Activated naive CD8-positive, alpha-beta T cell (primary cell): ENCODE results near the gene SCNN1A.

Source experiments
- H3K27ac Mint-ChIP-seq: one replicate; pipeline ENCODE4 v1.8.0; 2021; ENCODE audit warnings: mixed read lengths
- H3K27me3 Mint-ChIP-seq: one replicate; pipeline ENCODE4 v1.8.0; 2021; ENCODE audit warnings: mixed read lengths
- H3K36me3 Mint-ChIP-seq: one replicate; pipeline ENCODE4 v1.8.0; 2021; ENCODE audit warnings: mixed read lengths
- H3K4me1 Mint-ChIP-seq: one replicate; pipeline ENCODE4 v1.8.0; 2021; ENCODE audit warnings: low read depth, mixed read lengths
- H3K4me3 Mint-ChIP-seq: one replicate; pipeline ENCODE4 v1.8.0; 2021; ENCODE audit warnings: mild to moderate bottlenecking, mixed read lengths
- H3K9me3 Mint-ChIP-seq: one replicate; pipeline ENCODE4 v1.8.0; 2021; ENCODE audit warnings: low read depth, mixed read lengths

The SCNN1A gene

DNA sequence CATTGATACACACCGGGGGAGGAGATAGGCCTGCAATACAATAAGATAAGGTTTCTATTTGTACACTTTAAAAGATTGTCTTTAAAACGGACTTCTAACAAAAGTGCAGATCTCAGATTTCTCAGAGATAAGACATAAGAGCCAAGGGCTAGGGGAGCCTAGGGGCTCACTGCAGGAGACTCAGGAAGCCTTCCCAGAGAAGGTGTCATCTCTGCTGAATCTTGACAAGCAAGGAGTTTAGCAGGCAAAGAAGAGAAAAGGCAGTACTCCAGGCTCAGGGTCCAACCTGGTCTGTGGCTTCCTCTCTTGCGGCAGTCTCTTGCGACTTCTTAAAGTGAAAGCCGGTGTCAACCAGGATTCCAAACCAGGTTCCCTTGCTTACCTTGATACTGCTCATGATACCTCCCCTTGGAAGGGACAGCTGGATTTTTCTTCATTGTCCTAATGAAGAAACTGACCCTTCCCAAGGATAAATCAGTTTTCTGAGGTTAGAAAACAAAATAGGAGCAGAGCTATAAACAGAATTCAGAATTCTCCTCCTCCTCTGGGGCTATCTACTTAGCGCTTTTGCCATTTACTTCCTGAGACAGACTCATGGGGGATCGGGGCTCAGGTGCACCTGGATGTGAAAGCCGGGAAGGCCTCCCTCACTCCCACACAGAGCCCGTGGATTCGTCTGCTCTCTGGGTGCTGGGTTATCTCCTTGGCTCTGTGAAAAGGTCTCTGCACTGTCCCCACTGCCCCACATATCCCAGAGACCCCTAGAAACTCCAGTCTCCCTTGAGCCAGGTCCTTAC, 1.7 kb upstream of the SCNN1A start:
- no peaks in the 10 kb centered on the region for H3K27me3 Mint-ChIP-seq
- H3K4me3 Mint-ChIP-seq = peak overlapping the region; percentile 75
- H3K9me3 Mint-ChIP-seq = no peaks in the 10 kb centered on the region
- H3K27ac Mint-ChIP-seq = peak overlapping the region; percentile 61
- H3K4me1 Mint-ChIP-seq = peaks cover 41% of the 10 kb centered on the region
- H3K36me3 Mint-ChIP-seq = no peaks in the 10 kb centered on the region

DNA sequence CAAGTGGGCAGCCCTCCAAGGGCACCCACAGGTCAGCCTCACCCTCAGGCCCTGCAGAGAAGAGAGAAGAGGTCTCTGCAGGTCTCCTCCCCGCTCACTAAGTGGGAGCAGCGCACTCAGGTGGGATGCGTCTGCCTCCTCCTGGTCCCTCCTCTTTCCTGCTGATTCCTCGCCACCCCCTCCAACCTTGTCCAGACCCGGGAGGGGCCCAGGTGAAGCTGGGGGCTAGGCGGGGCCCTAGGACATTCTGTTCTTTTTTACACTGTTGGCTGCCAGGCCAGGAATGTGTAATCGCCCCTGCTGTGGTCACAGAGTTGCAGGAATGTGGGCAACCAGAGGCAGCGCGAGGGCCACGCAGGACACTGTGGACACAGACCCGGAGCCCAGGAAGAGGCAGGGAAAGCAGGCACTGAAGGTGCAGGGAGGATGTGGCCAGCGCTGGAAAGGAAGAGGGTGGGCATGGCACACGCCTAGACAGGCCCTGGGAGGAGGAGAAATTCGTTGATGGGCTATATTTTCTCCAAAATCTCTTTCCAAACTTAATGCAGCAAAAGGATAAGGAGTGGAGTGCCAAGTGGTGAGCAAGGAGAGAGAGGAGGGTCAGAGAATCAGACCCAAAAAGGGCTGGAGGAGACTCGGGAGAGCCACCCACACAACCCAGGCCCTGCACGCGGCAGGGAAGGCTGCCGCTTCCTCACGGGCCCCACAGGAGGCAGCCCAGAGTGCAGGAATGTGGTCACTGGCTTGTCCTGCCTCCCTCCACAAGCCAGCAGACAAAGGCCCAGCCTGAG, 911 bp upstream of the SCNN1A start:
- Mint-ChIP-seq H3K27ac (peak overlapping the region; percentile 61), H3K36me3 (no peaks in the 10 kb centered on the region), H3K9me3 (no peaks in the 10 kb centered on the region), H3K27me3 (no peaks in the 10 kb centered on the region), H3K4me3 (peak overlapping the region; percentile 75), H3K4me1 (peaks cover 39% of the 10 kb centered on the region)

DNA sequence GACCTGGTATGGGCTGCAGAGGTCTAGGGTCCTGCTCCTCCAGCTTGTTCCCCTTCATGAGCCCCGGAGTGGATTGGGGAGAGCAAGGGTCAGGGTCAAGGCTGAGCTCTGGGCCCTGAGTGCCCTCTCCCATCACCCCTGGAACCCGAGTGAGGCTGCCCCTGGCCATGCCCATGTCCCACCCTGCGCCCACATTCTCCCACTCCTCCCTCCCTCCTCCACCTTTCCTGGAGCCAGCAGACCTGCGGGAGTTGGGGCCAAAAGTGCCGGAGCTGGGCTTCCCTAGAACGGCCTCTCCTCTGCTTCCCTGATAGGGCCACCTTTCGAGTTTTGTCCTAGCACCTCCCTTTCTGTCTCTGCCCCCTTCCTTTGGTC, 590 bp downstream of the SCNN1A start:
- Mint-ChIP-seq H3K36me3 (no peaks in the 10 kb centered on the region), H3K9me3 (no peaks in the 10 kb centered on the region), H3K4me1 (peaks cover 39% of the 10 kb centered on the region), H3K27me3 (no peaks in the 10 kb centered on the region), H3K27ac (no peak overlapping the region), H3K4me3 (no peak overlapping the region)

DNA sequence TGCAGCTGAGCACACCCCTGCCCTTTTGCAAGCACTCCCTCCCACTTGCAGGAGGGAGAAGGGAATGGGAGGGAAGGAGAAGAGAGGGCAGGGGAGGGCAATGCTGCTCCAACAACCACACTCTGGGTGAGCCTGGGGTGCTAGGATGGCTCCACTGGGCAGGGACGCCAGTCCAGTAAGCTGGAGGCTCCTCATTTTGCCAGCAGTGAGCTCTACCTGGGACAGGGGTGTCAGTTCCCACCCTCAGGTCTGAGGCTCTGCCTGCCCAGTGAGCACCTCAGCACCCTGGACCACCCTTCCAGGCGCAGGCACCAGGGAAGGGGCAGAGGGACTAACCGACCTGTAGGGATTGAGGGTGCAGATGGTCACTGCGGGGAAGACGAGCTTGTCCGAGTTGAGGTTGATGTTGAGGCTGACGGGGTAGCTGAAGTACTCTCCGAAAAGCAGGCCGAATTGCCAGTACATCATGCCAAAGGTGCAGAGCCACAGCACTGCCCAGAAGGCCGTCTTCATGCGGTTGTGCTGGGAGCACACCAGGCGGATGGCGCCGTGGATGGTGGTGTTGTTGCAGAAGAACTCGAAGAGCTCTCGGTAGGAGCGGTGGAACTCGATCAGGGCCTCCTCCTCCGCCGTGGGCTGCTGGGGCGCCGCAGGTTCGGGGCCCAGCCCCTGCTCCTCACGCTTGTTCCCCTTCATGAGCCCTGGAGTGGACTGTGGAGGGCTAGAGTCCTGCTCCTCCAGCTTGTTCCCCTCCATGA, 1.2 kb downstream of the SCNN1A start:
- Mint-ChIP-seq H3K4me3 (no peak overlapping the region), H3K9me3 (no peaks in the 10 kb centered on the region), H3K27me3 (no peaks in the 10 kb centered on the region), H3K4me1 (peaks cover 39% of the 10 kb centered on the region), H3K36me3 (no peaks in the 10 kb centered on the region), H3K27ac (no peak overlapping the region)

DNA sequence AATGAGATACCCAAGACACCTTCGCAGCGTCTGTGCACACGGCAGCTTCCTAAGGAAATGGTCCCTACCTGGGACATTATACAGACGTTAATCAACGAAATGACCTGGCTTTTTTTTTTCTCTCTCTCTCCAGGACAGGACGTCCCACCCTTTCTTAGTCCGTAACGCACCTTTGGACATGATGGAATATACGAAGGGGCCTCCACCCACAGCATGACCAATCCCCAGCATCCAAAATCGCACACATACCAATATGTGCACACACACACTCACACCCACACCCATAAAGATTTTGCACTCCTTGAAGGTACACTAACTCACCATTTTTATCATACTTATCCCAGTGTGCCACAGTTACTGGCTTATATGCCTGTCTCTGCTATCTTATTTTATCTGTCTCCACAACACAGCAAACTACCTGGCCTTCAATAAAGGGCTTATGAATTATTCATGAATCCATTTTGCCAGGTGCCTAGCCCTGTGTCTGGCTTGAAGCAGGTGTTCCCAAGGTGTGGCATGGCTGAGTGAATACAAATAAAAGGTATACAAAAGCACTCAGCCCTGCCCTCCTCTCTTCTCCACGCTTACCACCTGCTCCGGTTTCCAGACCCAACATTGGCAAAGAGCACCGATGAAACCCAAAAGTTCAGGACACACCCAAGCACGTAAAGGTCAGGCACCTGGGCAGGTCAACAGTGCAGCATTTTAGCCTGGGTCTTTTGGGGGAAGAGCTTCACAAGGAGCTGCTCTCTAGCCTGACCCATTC, 2.2 kb downstream of the SCNN1A start:
- no peaks in the 10 kb centered on the region for H3K36me3 Mint-ChIP-seq
- peaks cover 45% of the 10 kb centered on the region for H3K4me1 Mint-ChIP-seq
- no peak overlapping the region for H3K4me3 Mint-ChIP-seq

DNA sequence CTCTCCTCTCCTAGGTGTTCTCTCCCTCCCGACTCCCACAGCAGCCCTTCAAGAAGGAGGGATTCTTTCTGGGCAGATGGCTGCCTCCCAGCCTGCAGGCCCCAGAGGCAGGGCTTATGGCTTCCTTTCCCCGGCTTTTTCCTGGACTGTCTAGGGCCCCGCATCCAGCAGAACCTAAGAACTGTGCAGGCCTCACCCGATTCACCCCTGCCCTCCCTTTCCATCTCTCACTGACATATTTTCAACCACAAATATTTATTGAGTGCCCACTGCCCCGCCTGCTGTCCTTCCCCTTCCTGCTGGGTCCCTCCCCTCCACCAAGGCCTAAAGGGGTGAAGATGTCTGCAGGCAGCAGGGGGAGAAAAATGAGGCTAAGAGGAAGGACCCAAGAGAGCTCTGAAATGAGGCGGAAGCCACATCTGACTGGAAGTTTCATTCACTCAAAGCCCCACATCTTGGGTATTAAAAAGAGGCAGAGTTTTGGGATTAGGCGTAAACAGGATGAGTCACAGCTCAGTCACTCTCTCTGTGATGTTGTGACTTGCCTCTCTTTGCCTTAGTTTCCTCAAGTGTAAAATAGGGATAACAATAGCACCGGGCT, 2.9 kb downstream of the SCNN1A start:
- Mint-ChIP-seq H3K27me3 (no peaks in the 10 kb centered on the region), H3K4me1 (peaks cover 46% of the 10 kb centered on the region), H3K27ac (peak overlapping the region; percentile 84), H3K4me3 (no peak overlapping the region), H3K9me3 (no peaks in the 10 kb centered on the region), H3K36me3 (no peaks in the 10 kb centered on the region)

More for the DNA sequence above, 2.2 kb downstream of the SCNN1A start:
- Mint-ChIP-seq H3K27ac (peak overlapping the region; percentile 84), H3K27me3 (no peaks in the 10 kb centered on the region), H3K9me3 (no peaks in the 10 kb centered on the region)

DNA sequence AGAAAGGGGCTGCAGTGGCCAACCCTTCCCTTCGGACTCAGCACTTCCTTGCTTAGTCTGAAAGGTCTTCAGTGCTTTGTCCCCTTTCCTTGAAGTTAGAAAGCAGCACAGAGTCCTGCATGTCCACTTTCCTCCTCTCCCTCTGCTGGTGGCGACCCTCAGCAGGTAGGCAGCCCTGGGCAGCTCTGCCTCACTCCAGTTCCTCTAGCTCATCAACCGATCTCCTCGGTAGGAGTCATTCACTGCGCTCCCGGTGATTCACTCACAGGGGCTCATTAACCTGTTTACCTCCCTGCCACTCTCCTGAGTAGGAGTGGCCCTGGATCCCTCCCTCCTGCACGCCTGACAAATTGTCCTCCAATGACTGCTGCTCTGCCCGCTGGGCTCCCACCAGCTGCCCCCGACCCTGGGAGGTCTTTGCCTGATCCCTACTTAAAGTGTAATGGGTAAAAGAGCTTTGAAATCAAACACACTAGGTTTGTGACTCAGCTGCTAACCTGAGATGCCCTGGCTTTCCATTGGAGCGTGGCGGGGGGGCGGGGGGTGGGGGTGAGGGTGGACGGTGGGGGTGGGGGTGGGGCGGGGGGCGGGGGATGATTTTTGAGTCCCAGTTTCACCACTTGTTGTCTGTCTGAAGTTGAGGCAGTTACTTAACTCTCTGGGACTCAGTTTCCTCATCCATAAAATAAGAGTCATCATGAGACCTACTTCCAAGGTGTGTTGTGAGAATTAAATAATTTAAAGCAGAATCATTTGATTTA, 4.2 kb downstream of the SCNN1A start:
- H3K4me3 Mint-ChIP-seq = no peak overlapping the region
- H3K27me3 Mint-ChIP-seq = no peaks in the 10 kb centered on the region
- no peaks in the 10 kb centered on the region for H3K9me3 Mint-ChIP-seq
- no peaks in the 10 kb centered on the region for H3K36me3 Mint-ChIP-seq
- H3K4me1 Mint-ChIP-seq = peaks cover 39% of the 10 kb centered on the region
- H3K27ac Mint-ChIP-seq = no peak overlapping the region

DNA sequence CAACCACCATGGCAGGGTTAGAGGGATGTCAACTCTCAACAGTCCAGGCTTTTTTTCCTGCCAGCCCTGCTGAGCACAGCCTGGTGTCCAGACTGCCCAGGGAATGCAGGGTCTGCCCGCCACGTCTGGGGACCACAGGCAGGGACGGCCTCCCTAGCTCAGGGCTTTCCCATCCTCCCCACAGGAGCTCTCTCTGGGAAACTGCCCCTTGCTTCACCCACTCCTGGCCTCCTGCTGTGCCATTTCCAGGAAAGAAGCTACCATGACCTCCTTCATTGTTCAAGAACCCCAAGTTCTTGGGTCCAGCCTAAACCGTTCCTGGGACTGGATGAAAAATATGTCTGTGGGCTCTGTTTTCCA, 4.8 kb downstream of the SCNN1A start:
- no peaks in the 10 kb centered on the region for H3K27me3 Mint-ChIP-seq
- no peak overlapping the region for H3K4me3 Mint-ChIP-seq
- H3K4me1 Mint-ChIP-seq = peaks cover 34% of the 10 kb centered on the region
- no peak overlapping the region for H3K27ac Mint-ChIP-seq
- H3K36me3 Mint-ChIP-seq = no peaks in the 10 kb centered on the region
- H3K9me3 Mint-ChIP-seq = no peaks in the 10 kb centered on the region

DNA sequence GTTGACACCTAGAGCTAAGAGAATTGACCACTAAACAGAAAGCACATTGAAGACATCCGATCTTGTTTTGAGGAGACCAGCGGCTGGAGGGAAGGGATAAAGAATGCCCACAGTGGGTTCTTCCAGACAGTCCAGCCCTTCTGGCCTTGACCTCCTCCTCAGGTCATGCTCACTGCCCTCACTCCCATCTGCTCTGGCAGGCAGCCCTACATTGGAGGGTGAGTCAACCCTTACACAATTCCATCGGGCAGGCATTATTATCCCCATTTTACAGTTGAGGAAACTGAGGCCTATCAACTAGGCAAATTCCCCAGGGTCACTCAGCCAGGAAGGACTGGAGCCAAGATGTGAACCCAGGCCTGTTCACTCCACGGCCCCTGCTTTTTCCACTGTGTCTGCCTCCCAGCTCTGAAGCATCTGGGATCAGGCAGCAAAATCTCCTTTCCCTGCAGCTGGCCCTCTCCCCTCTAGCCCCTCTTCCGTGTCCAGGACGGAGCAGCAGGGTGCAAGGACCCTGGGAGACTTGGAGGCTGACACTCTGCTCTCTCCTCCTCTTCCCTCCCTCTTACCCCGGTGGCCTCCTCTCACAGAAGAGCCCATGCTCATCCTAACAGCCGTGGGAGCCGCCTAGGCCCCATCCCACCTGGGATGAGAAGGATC, 5.3 kb downstream of the SCNN1A start:
- H3K4me3 Mint-ChIP-seq = no peak overlapping the region
- peaks cover 34% of the 10 kb centered on the region for H3K4me1 Mint-ChIP-seq
- H3K27me3 Mint-ChIP-seq = no peaks in the 10 kb centered on the region
- H3K27ac Mint-ChIP-seq = no peak overlapping the region
- H3K9me3 Mint-ChIP-seq = no peaks in the 10 kb centered on the region
- H3K36me3 Mint-ChIP-seq = no peaks in the 10 kb centered on the region

DNA sequence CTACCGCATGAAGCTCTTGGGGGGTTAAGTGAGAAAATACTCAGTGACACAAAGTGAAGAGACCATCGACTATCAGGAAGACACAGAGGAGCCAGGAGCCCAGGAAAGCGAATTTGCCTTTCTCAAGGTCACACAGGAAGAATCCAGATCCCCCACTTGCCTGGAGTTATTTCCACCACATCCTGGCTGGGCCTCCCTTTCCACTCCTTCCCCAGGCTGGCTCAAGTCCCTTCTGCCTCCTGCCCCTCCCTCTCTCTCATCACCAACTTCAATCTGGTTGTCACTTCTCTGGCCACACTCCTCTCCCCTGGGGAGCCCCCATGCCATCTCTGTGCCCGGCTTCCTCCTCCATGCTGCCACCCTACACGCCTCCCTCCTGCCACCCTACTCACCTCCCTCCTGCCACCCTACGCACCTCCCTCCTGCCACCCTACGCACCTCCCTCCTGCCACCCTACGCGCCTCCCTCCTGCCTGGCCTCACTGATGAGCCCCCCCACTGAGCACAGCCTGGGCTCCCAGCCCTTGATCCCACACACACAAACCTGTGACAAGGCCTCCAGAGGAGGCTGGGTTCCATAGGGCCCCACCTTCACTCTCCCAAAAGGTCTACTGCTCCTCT, 6.3 kb downstream of the SCNN1A start:
- H3K27me3 Mint-ChIP-seq = no peaks in the 10 kb centered on the region
- H3K4me1 Mint-ChIP-seq = peaks cover 37% of the 10 kb centered on the region
- no peak overlapping the region for H3K4me3 Mint-ChIP-seq
- H3K9me3 Mint-ChIP-seq = no peaks in the 10 kb centered on the region
- H3K27ac Mint-ChIP-seq = peak overlapping the region; percentile 28
- no peaks in the 10 kb centered on the region for H3K36me3 Mint-ChIP-seq

DNA sequence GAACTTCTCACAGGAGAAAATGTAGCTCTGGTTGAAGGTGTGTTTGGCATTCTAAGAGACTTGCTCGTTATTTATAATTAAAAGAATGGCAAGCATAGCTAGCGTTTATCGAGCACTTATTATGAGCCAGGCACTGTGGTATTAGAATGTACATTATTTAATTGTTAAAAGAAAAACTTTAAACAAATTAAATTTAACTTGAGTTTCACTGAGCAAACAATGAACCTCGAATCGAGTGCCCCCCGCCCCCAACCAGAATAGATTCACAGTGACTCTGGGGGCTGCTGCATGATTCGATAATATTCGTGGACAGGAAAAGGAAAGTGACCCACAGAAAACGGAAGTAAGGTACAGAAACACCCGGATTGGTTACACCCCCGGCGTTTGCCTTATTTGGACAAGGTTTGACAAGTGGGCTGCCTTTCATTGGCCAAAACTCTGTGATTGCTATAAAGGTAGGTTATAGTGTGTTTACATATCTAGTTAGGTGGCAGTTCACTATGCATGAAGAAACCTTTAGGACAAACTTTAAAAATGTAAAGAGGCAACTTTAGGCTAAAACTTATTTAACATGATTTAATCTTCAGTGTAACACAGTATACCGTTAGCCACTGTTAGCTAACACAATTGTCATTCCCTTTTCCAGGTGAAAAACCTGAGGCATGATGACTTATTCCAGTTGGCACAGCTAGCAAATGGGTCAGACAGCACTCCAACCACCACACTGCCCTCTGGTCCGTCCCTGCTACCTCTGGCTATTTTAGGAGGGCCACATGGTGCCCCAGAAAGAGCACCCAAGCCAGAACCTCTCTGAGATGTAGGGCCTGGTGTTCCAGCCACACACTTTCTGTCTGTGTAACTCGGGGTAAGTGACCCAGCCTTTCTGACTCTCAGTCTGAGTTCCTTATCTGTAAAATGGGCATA, 7.1 kb downstream of the SCNN1A start:
- Mint-ChIP-seq H3K27me3 (no peaks in the 10 kb centered on the region), H3K4me1 (peaks cover 31% of the 10 kb centered on the region), H3K36me3 (no peaks in the 10 kb centered on the region), H3K4me3 (no peak overlapping the region), H3K9me3 (no peaks in the 10 kb centered on the region), H3K27ac (peak overlapping the region; percentile 86)
